Measurements from ENCODE around the gene PDE3A.

Gene PDE3A

DNA sequence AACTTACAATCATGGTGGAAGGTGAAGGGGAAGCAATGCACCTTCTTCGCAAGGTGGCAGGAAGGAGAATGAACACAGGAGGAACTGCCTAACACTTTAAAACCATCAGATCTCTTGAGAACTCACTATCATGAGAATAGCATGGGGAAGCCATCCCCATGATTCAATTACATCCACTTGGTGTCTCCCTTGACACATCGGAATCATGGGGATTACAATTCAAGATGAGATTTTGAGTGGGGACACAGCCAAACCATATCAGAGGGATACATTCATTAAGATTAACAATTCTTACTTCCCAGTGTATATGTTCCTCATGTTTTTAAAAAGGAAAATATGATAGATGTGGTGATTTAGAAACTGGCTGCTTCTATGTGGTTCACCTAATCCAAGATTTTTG is 117.9 kb downstream of the PDE3A start:
- TF ChIP-seq CTCF (IDR thresholded peaks at IDR 0.05; ENCODE audit: borderline replicate concordance, control extremely low read depth, extremely low read depth, insufficient read depth, missing control alignments): no peak
- DNase-seq (ENCODE audit: low spot score): no peak
- in situ Hi-C loops (cut with MboI; ENCODE audit: low sequenced_read_pairs, unreplicated experiment): no loop called here

DNA sequence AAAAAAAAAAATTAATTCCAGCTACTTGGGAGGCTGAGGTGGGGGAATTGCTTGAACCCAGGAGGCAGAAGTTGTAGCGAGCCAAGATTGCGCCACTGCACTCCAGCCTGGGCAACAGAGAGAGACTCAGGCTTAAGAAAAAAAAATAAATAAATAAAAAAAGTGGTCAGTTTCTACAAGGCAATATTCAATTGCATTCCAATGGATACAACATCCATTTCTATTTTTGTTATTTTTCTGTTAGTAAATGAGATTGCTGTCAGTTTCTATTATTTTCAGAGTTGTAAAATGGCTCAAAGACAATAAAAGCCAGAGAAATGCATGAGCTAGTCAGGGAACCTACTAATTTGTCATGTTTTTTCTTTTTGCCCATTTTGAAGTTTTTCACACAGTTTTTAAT is 119.2 kb downstream of the PDE3A start:
- in situ Hi-C loops (cut with MboI; ENCODE audit: low sequenced_read_pairs, unreplicated experiment): no loop called here
- TF ChIP-seq CTCF (IDR thresholded peaks at IDR 0.05; ENCODE audit: borderline replicate concordance, control extremely low read depth, extremely low read depth, insufficient read depth, missing control alignments): no peak
- no peak for DNase-seq (ENCODE audit: low spot score)

DNA sequence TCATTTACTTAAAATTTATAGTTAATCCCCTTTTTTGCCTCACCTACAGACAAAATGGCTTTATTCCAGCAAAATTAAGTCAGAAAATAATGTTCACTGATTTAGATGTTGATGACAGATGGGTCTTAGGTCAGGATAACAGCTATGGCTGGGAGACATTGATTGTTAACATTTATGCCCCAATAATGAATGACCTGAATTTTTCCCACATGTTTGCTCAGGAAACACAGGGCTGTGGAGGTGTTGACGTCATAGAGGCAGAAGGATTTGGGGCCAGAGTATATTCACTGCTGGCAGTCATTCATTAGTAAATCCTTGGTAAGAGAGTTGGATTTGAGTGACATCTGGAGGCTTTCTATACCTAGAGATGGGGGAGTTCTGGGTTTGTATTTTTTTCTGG is 121.3 kb downstream of the PDE3A start:
- no peak for TF ChIP-seq CTCF (IDR thresholded peaks at IDR 0.05; ENCODE audit: borderline replicate concordance, control extremely low read depth, extremely low read depth, insufficient read depth, missing control alignments)
- DNase-seq (ENCODE audit: low spot score): no peak
- in situ Hi-C loops (cut with MboI; ENCODE audit: low sequenced_read_pairs, unreplicated experiment): no loop called here

- TF ChIP-seq CTCF (IDR thresholded peaks at IDR 0.05; ENCODE audit: borderline replicate concordance, control extremely low read depth, extremely low read depth, insufficient read depth, missing control alignments): no peak
- no peak for DNase-seq (ENCODE audit: low spot score)
- in situ Hi-C loops (cut with MboI; ENCODE audit: low sequenced_read_pairs, unreplicated experiment): no loop called here
Measured at GRCh38 chr12:20490213-20490612, 121.9 kb downstream of the PDE3A start.

- in situ Hi-C loops (cut with MboI; ENCODE audit: low sequenced_read_pairs, unreplicated experiment): no loop called here
- no peak for TF ChIP-seq CTCF (IDR thresholded peaks at IDR 0.05; ENCODE audit: borderline replicate concordance, control extremely low read depth, extremely low read depth, insufficient read depth, missing control alignments)
- no peak for DNase-seq (ENCODE audit: low spot score)
Measured at GRCh38 chr12:20491290-20491689, 123.0 kb downstream of the PDE3A start.

- no peak for DNase-seq (ENCODE audit: low spot score)
- TF ChIP-seq CTCF (IDR thresholded peaks at IDR 0.05; ENCODE audit: borderline replicate concordance, control extremely low read depth, extremely low read depth, insufficient read depth, missing control alignments): no peak
- in situ Hi-C loops (cut with MboI; ENCODE audit: low sequenced_read_pairs, unreplicated experiment): no loop called here
Measured at GRCh38 chr12:20492251-20492760, 124.0 kb downstream of the PDE3A start.

- in situ Hi-C loops (cut with MboI; ENCODE audit: low sequenced_read_pairs, unreplicated experiment): no loop called here
- TF ChIP-seq CTCF (IDR thresholded peaks at IDR 0.05; ENCODE audit: borderline replicate concordance, control extremely low read depth, extremely low read depth, insufficient read depth, missing control alignments): no peak
Measured at GRCh38 chr12:20493934-20494333, 125.6 kb downstream of the PDE3A start.

More at GRCh38 chr12:20493934-20494333, 125.6 kb downstream of the PDE3A start:
- DNase-seq (ENCODE audit: low spot score): no peak

Measured in GM13976 (cell line).